Measurements from ENCODE around the gene CHMP4B.

CHMP4B gene

GRCh38 chr20:33793011-33793931 lies 17.9 kb upstream of the CHMP4B start:
- TF ChIP-seq CTCF (IDR thresholded peaks at IDR 0.05) = no peak
- no peak overlapping the region for H3K4me3 ChIP-seq

GRCh38 chr20:33796263-33796906 lies 14.8 kb upstream of the CHMP4B start:
- TF ChIP-seq CTCF (IDR thresholded peaks at IDR 0.05) = no peak
- Histone ChIP-seq H3K4me3 (no peak overlapping the region), H3K27ac (no peak overlapping the region)
- DNase-seq (ENCODE audit: low spot score) = no peak

More at GRCh38 chr20:33793011-33793931, 17.9 kb upstream of the CHMP4B start:
- DNase-seq (ENCODE audit: low spot score) = no peak
- H3K27ac ChIP-seq = peak overlapping the region in 1 of 2 donors; percentile 38

GRCh38 chr20:33796907-33797544 lies 14.1 kb upstream of the CHMP4B start:
- H3K27ac ChIP-seq = no peak overlapping the region
- TF ChIP-seq CTCF (IDR thresholded peaks at IDR 0.05) = no peak

GRCh38 chr20:33798444-33798843 lies 12.7 kb upstream of the CHMP4B start:
- H3K4me3 ChIP-seq = no peak overlapping the region
- TF ChIP-seq CTCF (IDR thresholded peaks at IDR 0.05) = no peak
- H3K27ac ChIP-seq = no peak overlapping the region
- no peak for DNase-seq (ENCODE audit: low spot score)

More at GRCh38 chr20:33796907-33797544, 14.1 kb upstream of the CHMP4B start:
- DNase-seq (ENCODE audit: low spot score) = no peak
- H3K4me3 ChIP-seq = no peak overlapping the region

GRCh38 chr20:33803921-33804337 lies 7.2 kb upstream of the CHMP4B start:
- TF ChIP-seq CTCF (IDR thresholded peaks at IDR 0.05) = no peak
- DNase-seq (ENCODE audit: low spot score) = no peak
- Histone ChIP-seq H3K4me3 (no peak overlapping the region), H3K27ac (no peak overlapping the region)

- Histone ChIP-seq H3K27ac (no peak overlapping the region), H3K4me3 (no peak overlapping the region)
- TF ChIP-seq CTCF (IDR thresholded peaks at IDR 0.05) = no peak
- no peak for DNase-seq (ENCODE audit: low spot score)
Measured at GRCh38 chr20:33808388-33808787, 2.8 kb upstream of the CHMP4B start.
